Measurements from ENCODE around the gene STOX2.

GRCh38 chr4:183915976-183916375 is 10.9 kb downstream of the STOX2 start:
- no peak for TF ChIP-seq CTCF (IDR thresholded peaks at IDR 0.05; ENCODE audit: extremely low read depth in 1 of 2, insufficient read depth in 1 of 2, low read depth in 1 of 2, low read length in 2 of 2)
- no peak for TF ChIP-seq POLR2AphosphoS5 (IDR thresholded peaks at IDR 0.05; ENCODE audit: insufficient read depth, low read depth, low read length)
- TF ChIP-seq EZH2 (IDR thresholded peaks at IDR 0.05; ENCODE audit: borderline replicate concordance, low read depth, low read length, severe bottlenecking), result no peak
- TF ChIP-seq GATA2 (IDR thresholded peaks at IDR 0.05; ENCODE audit: insufficient read depth, insufficient read length, low read depth, low read length), result no peak
- no peak for TF ChIP-seq MYC (IDR thresholded peaks at IDR 0.05; ENCODE audit: low read depth, low read length)
